Stimulated activated CD4-positive, alpha-beta T cell treated with anti-CD3 and anti-CD28 coated beads, TNF-alpha, amount 100 ng/mL, for 24 hours (primary cell): Measurements from ENCODE around the gene KCNAB1.
"Not testable (repeated sequence)": the region's sequence is repeated elsewhere in the genome, so short reads cannot be mapped to it uniquely, and the experiment has no call there.

ENCODE experiments used
- DNase-seq, 3 experiments: peaks; one replicate each; pipeline ENCODE4 v3.0.0-alpha.2; 2020; ENCODE audit warnings: low read depth in 3 of 3

Gene KCNAB1

DNA sequence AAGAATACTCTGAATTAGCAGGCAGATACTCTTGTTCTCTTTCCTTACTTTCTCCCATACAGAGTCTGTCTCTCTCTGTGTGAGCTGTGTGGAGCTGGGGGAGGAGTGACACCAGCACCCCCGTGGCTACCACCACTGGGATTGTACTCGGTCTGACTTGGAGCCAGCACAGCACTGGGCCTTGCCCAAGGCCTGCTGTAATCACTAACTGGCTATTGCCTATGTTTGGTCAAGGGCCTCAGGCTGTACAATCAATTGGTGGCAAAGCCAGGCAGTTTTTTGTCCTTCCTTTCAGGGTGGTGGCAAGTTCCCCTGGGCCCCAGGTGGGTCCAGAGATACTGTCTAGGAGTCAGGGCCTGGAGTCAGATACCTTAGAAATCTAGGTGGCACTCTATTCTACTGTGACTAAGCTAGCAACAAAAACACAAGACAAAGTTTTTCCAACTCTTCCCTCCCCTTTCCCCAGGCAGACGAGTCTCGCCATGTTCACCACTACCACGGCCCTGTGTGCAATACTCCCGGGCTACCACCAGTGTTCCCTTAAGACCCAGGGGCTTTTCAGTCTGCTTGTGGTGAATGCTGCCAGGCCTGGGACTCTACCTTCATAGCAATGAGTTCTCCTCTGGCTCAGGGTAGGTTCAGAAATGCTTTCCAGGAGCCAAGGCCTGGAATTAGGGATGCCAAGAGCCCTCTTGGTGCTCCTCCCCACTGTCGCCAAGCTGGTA, 151.8 kb downstream of the KCNAB1 start:
- no peak for DNase-seq

DNA sequence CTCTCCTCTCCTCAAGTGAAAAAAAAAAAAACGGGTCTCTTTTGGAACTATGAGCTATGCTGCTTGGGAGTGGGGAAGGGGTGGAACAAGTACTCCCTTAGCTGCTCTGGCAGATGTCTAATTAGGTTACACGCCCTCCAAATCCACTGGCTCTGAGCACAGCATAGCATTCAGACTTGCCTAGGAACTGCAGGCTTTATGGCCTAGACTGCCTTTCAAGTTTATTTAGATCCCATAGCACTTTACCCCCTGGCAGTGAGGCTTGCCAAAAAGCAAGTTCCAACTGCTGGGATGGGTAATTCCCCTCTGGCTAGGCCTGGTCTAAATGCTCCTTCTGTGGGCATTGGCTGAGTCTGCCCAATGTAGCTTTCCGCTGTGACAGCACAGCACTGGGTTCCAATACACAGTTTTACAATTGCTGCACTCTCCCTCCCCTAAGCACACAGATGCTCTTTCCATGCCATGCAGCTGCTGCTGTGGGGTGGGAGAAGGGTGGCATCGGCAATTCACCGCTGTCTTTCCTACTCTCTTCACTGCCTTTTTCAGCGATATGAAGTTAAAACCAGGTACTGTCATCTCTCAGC, 152.8 kb downstream of the KCNAB1 start:
- no peak for DNase-seq

DNA sequence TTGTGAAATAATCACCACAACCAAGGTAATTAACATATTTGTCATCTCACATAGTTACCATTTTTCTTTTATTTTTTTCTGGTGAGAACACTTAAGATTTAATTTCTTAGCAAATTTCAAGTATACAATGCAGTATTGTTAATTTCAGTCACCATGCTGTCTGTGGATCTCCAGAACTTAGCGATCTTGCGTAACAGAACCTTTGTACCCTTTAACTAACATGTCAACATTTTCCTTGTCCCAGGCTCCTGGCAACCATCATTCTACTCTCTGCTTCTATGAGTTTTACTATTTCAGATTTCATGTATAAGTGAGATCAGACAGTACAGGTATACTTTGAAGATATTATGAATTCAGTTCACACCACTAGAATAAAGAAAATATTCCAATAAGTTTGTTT, 154.4 kb downstream of the KCNAB1 start:
- no peak for DNase-seq

DNA sequence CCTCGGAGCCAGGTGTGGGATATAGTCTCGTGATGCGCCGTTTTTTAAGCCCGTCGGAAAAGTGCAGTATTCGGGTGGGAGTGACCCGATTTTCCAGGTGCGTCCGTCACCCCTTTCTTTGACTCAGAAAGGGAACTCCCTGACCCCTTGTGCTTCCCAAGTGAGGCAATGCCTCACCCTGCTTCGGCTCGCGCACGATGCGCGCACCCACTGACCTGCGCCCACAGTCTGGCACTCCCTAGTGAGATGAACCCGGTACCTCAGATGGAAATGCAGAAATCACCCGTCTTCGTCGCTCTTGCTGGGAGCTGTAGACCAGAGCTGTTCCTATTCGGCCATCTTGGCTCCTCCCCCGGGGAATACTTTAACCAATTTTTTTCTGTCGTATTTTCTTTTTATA, 164.3 kb downstream of the KCNAB1 start:
- not testable (repeated sequence) for DNase-seq

GRCh38 chr3:156285626-156286025, 165.2 kb downstream of the KCNAB1 start:
- DNase-seq: no peak

DNA sequence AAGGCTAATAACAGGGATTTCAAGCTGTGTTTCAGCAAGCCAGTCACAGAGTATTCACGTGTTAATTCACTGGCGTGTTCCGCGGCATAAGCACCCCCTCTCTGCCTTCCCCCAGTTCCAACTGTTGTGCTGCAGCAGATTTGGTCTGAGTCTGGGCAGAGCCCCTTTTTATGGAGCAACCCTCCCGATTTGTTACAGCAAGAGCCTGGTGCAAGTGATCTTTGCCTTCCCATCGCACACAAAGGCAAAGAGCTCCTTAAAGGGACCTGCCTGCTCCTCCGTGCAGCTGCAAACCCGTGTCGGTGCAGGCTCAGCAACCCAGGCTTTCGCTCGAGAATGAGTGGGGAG, 170.5 kb downstream of the KCNAB1 start:
- DNase-seq: no peak

GRCh38 chr3:156291272-156292123, 171.1 kb downstream of the KCNAB1 start:
- DNase-seq: no peak

GRCh38 chr3:156293566-156293965, 173.2 kb downstream of the KCNAB1 start:
- no peak for DNase-seq

- DNase-seq: no peak
Observed at GRCh38 chr3:156297582-156297981, 177.2 kb downstream of the KCNAB1 start.

DNA sequence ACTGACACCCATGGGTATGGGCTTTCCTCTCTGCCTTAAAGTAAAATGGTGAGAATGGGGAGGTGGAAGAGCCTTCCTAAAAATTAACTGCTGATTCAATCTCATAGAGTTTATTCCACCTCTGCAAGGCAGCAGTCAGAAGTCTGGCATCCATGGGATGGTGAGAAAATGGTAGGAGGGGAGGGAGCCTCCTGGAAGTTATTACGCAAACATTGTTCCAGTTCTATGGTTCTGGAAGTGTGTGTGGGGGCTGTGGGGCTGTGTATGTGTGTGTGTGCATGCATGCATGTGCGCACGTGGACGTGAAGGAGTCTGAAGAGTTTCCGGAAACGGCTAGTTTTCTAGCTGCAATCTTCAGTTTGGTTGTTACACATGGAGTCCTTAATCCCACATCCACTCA, 177.6 kb downstream of the KCNAB1 start:
- no peak for DNase-seq

DNA sequence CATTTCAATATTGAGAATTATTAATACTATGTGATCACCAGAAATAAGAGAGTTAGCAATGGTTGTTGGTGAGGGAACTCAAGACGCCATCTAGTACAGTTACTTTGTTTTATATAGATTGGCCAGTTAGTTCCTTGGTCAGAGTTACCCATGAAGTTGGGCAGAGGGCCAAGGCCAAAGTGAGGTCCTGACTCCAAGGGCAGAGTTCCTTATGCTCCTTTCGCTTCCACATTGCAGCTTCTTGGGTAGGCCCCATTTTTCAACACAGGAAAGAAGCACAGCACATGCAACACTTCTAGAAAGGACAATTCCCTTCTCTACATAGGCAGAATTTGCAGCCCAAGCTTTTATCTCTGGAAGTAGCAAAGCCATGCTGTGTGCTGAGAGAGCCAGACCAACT, 178.6 kb downstream of the KCNAB1 start:
- no peak for DNase-seq

DNA sequence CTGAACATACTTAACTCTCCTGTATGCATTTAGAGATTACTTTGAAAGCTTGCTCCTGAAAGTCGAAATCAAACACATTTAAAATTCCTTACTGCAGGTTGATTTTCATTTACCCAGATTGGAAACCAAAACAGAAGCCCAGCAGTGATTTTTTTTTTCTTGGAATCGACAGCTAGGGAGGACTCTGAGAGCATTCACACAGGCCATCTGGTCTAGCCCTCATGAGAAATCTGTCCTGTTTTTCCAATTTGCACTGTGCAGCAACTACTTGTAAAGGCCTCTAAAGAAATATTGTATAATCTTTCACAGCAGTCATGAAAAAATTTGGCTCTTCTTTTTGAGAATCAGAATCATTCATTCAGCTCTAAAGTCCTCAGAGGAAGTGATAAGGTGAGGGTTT, 179.2 kb downstream of the KCNAB1 start:
- no peak for DNase-seq

DNA sequence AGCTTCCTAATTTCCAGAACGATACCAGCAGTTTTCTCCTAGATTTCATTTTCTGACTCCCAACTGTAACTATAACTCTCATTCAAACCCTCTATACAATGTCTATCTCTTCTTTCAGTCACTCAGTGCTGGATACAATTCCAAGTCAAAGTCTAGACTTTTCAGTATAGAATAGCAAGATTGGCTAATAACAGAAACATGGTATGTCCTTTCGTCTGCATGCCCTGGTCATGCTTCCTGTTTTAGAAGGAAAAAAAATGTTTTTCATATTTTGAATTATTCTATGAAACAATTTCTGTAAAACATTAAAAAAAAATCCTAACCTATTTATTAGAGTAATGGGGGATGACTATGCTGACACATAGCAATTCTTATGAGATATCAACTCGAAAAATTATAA, 180.0 kb downstream of the KCNAB1 start:
- DNase-seq: no peak

- DNase-seq: no peak
Observed at GRCh38 chr3:156300929-156301840, 180.8 kb downstream of the KCNAB1 start.

- no peak for DNase-seq
Observed at GRCh38 chr3:156303001-156303707, 182.8 kb downstream of the KCNAB1 start.

- no peak for DNase-seq
Observed at GRCh38 chr3:156304406-156304805, 184.0 kb downstream of the KCNAB1 start.

- no peak for DNase-seq
Observed at GRCh38 chr3:156305672-156306071, 185.3 kb downstream of the KCNAB1 start.

GRCh38 chr3:156307704-156308103, 187.3 kb downstream of the KCNAB1 start:
- no peak for DNase-seq

DNA sequence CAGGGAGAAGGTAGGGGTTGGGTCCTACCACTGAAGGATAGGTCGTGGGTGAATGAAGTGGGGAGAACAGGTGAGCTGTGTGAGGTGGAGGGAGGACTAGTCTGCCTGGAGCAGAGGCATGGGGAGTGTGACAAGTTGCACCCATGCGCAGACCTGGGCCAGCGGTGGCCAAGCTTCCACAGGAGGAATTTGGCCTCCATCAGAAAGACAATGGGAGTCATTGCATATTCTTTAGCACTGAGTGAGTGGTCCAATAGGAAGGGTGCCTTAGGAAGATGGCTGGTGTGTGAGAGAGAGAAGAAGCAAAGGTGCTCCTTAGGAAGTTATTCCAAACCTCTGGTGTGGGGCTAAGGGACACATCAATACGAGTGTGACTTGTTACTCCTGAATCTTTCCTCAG, 191.1 kb downstream of the KCNAB1 start:
- no peak for DNase-seq

GRCh38 chr3:156311930-156312329, 191.6 kb downstream of the KCNAB1 start:
- DNase-seq: no peak

DNA sequence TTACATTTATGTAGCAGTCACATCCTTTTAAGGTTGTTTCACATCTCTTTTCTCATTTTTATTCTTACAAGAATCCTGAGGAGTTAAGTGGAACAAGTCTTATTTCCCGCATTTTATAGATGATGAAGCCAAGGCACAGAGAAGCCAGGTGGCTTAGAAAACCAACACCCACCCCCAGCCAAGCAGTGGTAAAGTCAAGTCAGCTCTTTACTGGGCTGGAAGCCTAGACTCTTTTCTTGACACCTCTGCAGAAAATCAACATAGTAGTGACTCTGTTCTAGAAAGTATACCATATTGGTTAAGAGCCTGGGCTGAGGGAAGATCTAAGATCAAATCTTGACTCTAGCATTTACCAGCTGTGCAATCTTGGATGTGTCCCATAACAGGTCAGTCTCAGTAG, 195.7 kb downstream of the KCNAB1 start:
- no peak for DNase-seq
